Measurements from ENCODE around the gene KAT2A.
A peak's percentile ranks its signal among the peaks of the same experiment; 100 is the strongest.

Gene KAT2A

DNA sequence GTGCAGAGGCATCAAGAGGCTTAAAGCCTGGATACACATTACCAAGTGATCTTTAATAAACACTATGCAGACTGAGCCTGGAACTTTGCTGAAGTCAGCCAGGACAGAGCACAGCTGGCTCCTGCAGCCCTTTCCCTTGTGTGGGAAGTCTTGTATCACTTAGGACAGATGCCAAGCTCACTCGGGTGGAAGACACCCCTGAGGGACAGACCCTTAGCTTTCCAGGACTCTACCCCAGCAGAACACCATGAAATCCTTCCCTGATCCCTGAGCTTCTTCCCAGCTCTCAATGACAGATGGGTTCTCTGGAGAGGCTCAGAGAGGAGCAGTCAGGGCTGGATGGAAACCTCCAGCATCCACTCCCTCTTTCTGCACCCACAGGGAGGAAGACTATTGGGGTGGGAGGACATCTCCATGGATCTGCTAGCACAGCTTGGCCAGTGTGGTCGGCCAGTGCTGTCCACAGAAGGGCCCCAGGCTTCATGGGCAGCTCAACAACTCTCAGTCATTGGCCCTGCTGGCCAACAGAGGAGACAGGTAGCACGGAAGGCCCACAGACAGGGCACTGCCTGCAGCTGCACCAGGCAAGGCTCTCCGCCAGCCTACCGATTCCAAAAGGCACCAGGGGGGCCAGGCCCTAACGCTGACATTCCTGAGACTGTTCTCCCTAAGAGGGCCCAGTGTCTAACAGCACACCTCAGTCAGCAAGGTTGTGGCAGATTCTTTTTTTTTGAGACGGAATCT, 17.8 kb upstream of the KAT2A start:
- Histone ChIP-seq H3K27ac (ENCODE audit: low read length) (no peak overlapping the region), H4K20me1 (ENCODE audit: insufficient read depth, low read length) (peaks cover 28% of the 10 kb centered on the region), H3K9me3 (ENCODE audit: insufficient read depth, low read length) (no peaks in the 10 kb centered on the region), H3K27me3 (ENCODE audit: low read depth, low read length) (no peaks in the 10 kb centered on the region), H3K4me1 (ENCODE audit: low read length) (peaks cover 48% of the 10 kb centered on the region), H3K4me3 (ENCODE audit: low read length) (no peak overlapping the region), H2AFZ (ENCODE audit: low read depth, low read length) (no peak overlapping the region), H3K79me2 (ENCODE audit: low read length) (peaks cover 89% of the 10 kb centered on the region), H3K4me2 (ENCODE audit: low read length) (no peak overlapping the region), H3K9ac (ENCODE audit: low read length) (no peak overlapping the region), H3K36me3 (replicated peaks; ENCODE audit: low read depth, low read length) (peaks cover 34% of the 10 kb centered on the region)
- no peak for TF ChIP-seq EZH2phosphoT487 (IDR thresholded peaks at IDR 0.05; ENCODE audit: low read depth)
- TF ChIP-seq, protein P1, sequence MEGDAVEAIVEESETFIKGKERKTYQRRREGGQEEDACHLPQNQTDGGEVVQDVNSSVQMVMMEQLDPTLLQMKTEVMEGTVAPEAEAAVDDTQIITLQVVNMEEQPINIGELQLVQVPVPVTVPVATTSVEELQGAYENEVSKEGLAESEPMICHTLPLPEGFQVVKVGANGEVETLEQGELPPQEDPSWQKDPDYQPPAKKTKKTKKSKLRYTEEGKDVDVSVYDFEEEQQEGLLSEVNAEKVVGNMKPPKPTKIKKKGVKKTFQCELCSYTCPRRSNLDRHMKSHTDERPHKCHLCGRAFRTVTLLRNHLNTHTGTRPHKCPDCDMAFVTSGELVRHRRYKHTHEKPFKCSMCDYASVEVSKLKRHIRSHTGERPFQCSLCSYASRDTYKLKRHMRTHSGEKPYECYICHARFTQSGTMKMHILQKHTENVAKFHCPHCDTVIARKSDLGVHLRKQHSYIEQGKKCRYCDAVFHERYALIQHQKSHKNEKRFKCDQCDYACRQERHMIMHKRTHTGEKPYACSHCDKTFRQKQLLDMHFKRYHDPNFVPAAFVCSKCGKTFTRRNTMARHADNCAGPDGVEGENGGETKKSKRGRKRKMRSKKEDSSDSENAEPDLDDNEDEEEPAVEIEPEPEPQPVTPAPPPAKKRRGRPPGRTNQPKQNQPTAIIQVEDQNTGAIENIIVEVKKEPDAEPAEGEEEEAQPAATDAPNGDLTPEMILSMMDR (IDR thresholded peaks at IDR 0.05; ENCODE audit: low read depth, low read length) = no peak

GRCh38 chr17:42136654-42137051, 15.5 kb upstream of the KAT2A start:
- Histone ChIP-seq H3K9ac (ENCODE audit: low read length) (peak overlapping the region; percentile 12; the same call in 1 of the 2 replicates), H3K36me3 (replicated peaks; ENCODE audit: low read depth, low read length) (peaks cover 29% of the 10 kb centered on the region), H3K4me1 (ENCODE audit: low read length) (peaks cover 71% of the 10 kb centered on the region), H3K27ac (ENCODE audit: low read length) (peak overlapping the region; percentile 67), H3K4me2 (ENCODE audit: low read length) (peak overlapping the region; percentile 49), H2AFZ (ENCODE audit: low read depth, low read length) (no peak overlapping the region), H3K4me3 (ENCODE audit: low read length) (peak overlapping the region; percentile 14; the same call in 1 of the 2 replicates), H3K9me3 (ENCODE audit: insufficient read depth, low read length) (peaks cover 5% of the 10 kb centered on the region; the same call in 1 of the 2 replicates), H3K79me2 (ENCODE audit: low read length) (peaks cover 88% of the 10 kb centered on the region), H3K27me3 (ENCODE audit: low read depth, low read length) (no peaks in the 10 kb centered on the region), H4K20me1 (ENCODE audit: insufficient read depth, low read length) (peaks cover 29% of the 10 kb centered on the region)
- TF ChIP-seq, protein P1 (IDR thresholded peaks at IDR 0.05; ENCODE audit: low read depth, low read length) = no peak
- TF ChIP-seq EZH2phosphoT487 (IDR thresholded peaks at IDR 0.05; ENCODE audit: low read depth) = no peak

DNA sequence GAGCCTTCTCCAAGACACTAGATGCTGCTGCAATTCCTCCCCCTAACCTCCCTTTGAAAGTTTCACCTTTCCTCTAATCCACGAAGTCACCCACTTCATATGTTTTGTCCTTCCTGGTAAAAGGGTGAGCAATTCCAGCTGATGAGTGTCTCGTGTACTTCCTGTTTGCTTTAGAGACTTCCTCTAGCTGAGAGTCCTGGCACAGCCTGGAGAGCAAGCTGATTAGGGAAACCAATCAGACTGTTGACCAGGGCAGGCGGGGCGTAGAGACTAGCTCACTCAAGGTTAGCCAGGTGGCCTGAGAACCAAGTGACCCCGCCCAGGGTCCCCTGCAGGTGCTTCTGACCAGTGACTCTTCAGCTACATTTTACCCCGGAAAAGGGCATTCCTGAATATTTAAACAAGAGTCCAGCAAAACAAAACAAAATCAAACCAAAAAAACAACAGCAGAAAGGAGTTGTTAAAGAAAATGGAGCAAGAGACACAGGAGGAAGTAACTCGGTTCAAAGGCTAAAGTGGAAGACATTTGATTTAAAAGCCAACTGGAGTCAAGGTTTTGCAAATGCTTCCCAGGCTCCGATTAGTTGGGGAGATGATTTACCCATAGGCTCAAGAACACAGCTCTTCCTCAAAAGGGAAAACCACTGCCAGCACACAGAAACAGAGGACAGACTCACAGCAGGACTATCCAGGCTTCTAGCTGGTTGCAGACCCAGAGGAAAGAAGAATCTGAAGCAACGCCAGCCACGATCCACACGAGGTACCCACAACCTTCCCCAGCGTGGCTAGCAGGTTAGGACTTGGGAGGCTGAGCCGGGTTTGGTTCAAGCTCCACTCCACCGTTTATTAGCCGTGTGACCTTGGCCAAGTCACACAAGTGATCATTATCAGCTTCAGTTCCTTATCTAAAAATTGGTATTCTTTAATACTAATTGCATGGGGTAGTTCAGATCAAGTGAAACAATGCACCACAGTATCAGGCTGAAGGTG, 14.8 kb upstream of the KAT2A start:
- H3K79me2 ChIP-seq (ENCODE audit: low read length) = peaks cover 88% of the 10 kb centered on the region
- H3K27ac ChIP-seq (ENCODE audit: low read length) = peak overlapping the region; percentile 67
- TF ChIP-seq, protein P1 (IDR thresholded peaks at IDR 0.05; ENCODE audit: low read depth, low read length) = no peak
- TF ChIP-seq EZH2phosphoT487 (IDR thresholded peaks at IDR 0.05; ENCODE audit: low read depth) = no peak
- peaks cover 5% of the 10 kb centered on the region; the same call in 1 of the 2 replicates for H3K9me3 ChIP-seq (ENCODE audit: insufficient read depth, low read length)
- peak overlapping the region; percentile 14; the same call in 1 of the 2 replicates for H3K4me3 ChIP-seq (ENCODE audit: low read length)
- peak overlapping the region; percentile 49 for H3K4me2 ChIP-seq (ENCODE audit: low read length)
- H3K27me3 ChIP-seq (ENCODE audit: low read depth, low read length) = no peaks in the 10 kb centered on the region
- peaks cover 28% of the 10 kb centered on the region for H3K36me3 ChIP-seq (replicated peaks; ENCODE audit: low read depth, low read length)
- peak overlapping the region; percentile 12; the same call in 1 of the 2 replicates for H3K9ac ChIP-seq (ENCODE audit: low read length)
- peaks cover 26% of the 10 kb centered on the region for H4K20me1 ChIP-seq (ENCODE audit: insufficient read depth, low read length)
- H2AFZ ChIP-seq (ENCODE audit: low read depth, low read length) = no peak overlapping the region
- H3K4me1 ChIP-seq (ENCODE audit: low read length) = peaks cover 78% of the 10 kb centered on the region
